IPS-20b (cell line): ENCODE measurements around the gene TBXAS1.

ENCODE experiments used
- H3K27ac ChIP-seq: one replicate; pipeline ENCODE4 v1.5.1; 2013; ENCODE audit warnings: low read length
- H3K27me3 ChIP-seq: 2 replicates; pipeline ENCODE4 v1.6.1; 2013; ENCODE audit warnings: mild to moderate bottlenecking, low read length, inconsistent platforms; ENCODE audit not compliant: insufficient read depth
- H3K36me3 ChIP-seq: 2 replicates; pipeline ENCODE4 v1.6.1; 2013; ENCODE audit warnings: low read depth, mild to moderate bottlenecking, inconsistent platforms, low read length, moderate library complexity; ENCODE audit not compliant: insufficient read depth
- H3K4me1 ChIP-seq: 2 replicates; pipeline ENCODE4 v1.6.1; 2013; ENCODE audit warnings: mild to moderate bottlenecking, control low read depth, inconsistent platforms, low read length, moderate library complexity; ENCODE audit not compliant: insufficient read depth
- H3K4me3 ChIP-seq: 2 replicates; pipeline ENCODE4 v1.5.1; 2013; ENCODE audit warnings: mild to moderate bottlenecking, low read length, inconsistent platforms
- H3K9ac ChIP-seq: 2 replicates; pipeline ENCODE4 v1.6.1; 2013; ENCODE audit warnings: low read depth, mild to moderate bottlenecking, inconsistent platforms, low read length, moderate library complexity
- H3K9me3 ChIP-seq: 2 replicates; pipeline ENCODE4 v1.6.1; 2013; ENCODE audit warnings: mild to moderate bottlenecking, low read depth, low read length, inconsistent platforms; ENCODE audit not compliant: insufficient read depth

TBXAS1 gene

DNA sequence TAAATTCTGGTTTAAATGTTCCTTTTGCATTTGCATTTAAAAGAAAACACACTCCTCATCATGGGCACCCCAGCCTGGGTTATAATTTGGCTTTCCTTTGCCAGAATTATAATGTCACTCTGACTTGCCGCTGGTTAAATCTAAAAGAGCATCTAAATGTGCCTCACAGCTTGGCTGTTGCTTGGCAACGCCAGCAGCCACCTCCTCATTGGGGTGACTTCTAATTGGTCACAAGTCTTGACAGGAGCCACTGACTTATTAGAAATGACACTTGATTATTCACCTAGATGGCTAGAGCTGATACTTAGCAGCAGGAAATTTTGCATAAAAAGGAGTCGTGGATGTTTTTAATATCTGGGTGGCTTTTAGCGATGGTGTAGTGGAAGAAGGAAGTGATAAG, 114.3 kb downstream of the TBXAS1 start:
- Histone ChIP-seq H3K9me3 (0 out of 2 replicates have a peak, but pooled peaks cover 4% of the 10 kb centered on the region), H3K9ac (no peak overlapping the region), H3K4me3 (no peak overlapping the region), H3K36me3 (no peaks in the 10 kb centered on the region), H3K27ac (no peak overlapping the region), H3K4me1 (no peaks in the 10 kb centered on the region), H3K27me3 (no peaks in the 10 kb centered on the region)

DNA sequence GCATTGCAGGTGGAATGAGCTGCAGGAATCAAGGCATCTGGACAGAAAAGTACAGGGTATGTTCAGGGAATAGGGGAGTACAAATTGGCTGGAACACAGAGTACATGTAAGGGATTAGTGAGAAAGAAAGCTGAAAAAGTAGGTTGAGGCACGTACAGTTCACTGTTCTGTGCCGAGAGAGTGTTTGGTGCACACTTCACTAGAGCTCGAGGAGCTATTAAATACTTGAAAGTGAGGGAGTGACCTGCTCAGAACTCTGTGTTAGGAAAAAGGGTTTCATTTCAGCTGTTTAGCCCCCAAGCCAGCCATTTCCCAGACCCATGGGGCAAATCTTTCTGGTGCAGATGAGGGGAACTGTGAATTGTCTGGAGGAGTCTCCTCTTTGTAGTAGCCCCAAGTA, 115.2 kb downstream of the TBXAS1 start:
- no peaks in the 10 kb centered on the region for H3K36me3 ChIP-seq
- no peak overlapping the region for H3K27ac ChIP-seq
- H3K9ac ChIP-seq = no peak overlapping the region
- H3K4me1 ChIP-seq = no peaks in the 10 kb centered on the region
- 0 out of 2 replicates have a peak, but pooled peaks cover 4% of the 10 kb centered on the region for H3K9me3 ChIP-seq
- no peaks in the 10 kb centered on the region for H3K27me3 ChIP-seq
- no peak overlapping the region for H3K4me3 ChIP-seq

DNA sequence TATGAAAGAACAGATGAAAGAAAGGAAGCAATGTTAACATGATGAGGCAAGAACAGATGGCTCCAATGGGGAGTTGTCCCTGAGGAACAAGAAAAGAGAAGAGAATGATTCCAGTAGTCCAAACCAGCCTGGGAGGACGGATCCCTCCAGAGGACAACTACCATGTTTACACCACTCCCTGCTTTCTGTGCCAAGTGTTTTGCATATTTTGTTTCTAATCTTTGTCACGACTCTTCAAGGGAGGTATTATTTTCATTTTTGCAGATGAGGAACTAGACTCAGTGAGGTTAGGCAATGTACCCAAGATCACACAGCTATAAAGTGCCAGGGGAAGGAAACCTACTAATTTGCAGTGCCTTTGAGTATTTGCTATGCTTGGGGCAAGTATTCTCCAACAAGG, 117.5 kb downstream of the TBXAS1 start:
- Histone ChIP-seq H3K4me3 (no peak overlapping the region), H3K9ac (no peak overlapping the region), H3K4me1 (no peaks in the 10 kb centered on the region), H3K9me3 (0 out of 2 replicates have a peak, but pooled peaks cover 4% of the 10 kb centered on the region), H3K27ac (no peak overlapping the region), H3K36me3 (no peaks in the 10 kb centered on the region), H3K27me3 (no peaks in the 10 kb centered on the region)

DNA sequence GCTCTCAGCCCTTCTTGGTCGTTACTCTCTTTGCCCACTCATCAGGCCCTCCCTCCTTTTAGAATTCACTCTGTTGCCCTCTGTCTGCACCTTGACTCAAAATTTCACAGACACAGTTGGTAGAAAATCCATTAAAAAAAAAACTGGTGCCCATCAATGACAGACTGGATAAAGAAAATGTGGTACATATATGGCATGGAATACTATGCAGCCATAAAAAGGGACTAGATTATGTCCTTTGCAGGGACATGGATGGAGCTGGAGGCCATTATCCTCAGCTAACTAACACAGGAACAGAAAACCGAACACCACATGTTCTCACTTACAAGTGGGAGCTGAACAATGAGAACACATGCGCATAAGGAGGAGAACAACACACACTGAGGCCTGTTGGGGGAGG, 118.0 kb downstream of the TBXAS1 start:
- Histone ChIP-seq H3K36me3 (no peaks in the 10 kb centered on the region), H3K9ac (no peak overlapping the region), H3K4me1 (no peaks in the 10 kb centered on the region), H3K27ac (no peak overlapping the region), H3K4me3 (no peak overlapping the region), H3K27me3 (no peaks in the 10 kb centered on the region), H3K9me3 (0 out of 2 replicates have a peak, but pooled peaks cover 4% of the 10 kb centered on the region)

DNA sequence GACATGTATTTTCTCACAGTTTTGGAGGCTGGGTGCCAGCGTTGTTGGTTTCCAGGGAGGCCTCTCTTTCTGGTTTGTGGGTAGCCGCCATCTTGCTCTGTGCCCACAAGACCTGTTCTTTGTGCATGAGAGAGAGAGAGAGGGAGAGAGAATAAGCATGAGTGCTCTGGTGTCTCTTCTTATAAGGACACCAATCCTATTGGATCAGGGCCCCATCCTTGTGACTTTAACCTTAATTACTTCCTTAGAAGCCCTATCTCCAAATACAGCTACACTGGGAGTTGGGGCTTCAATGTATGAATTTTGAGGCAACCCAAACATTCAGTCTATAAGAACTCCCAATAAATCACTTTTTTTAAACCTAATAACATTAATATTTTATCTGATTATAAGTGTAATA, 119.1 kb downstream of the TBXAS1 start:
- no peaks in the 10 kb centered on the region for H3K27me3 ChIP-seq

DNA sequence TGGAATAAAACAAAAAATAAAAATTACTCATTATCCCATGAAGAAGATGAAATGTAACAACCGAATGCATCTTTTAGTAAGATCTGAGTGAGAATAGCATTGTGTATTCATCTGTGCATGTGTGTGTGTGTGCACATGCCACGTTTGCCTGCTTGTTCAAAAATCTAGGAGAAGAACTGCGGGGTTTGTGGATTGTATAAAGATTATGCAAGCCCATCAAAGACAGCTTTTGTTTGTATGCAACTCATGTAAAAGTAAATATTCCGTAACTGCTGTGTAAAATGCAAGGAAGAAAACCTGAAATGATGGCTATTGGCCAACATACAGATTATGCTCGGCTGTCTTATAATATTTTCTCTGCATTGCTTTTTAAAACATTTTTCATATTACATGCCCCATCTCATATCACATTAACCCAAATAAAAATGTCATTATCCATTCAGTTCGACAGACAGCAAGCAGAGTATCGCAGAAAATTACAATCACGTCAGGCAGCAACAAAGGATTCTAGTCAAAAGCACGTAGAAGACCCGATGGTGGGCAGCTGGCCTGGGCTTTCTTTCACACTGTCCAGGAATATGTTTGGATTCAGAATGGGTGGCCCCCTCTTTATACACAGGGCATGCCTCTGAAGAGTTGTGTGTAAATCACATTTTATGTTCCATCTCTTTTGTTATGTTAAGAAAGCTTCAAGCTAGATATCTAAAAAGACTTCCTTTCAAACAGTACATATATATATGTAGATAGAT, 119.7 kb downstream of the TBXAS1 start:
- Histone ChIP-seq H3K9me3 (0 out of 2 replicates have a peak, but pooled peaks cover 4% of the 10 kb centered on the region), H3K4me3 (no peak overlapping the region), H3K36me3 (no peaks in the 10 kb centered on the region), H3K9ac (no peak overlapping the region), H3K27me3 (no peaks in the 10 kb centered on the region), H3K27ac (no peak overlapping the region), H3K4me1 (no peaks in the 10 kb centered on the region)

More for the DNA sequence above, 119.1 kb downstream of the TBXAS1 start:
- 0 out of 2 replicates have a peak, but pooled peaks cover 4% of the 10 kb centered on the region for H3K9me3 ChIP-seq
- no peak overlapping the region for H3K27ac ChIP-seq
- H3K9ac ChIP-seq = no peak overlapping the region
- H3K4me1 ChIP-seq = no peaks in the 10 kb centered on the region
- H3K4me3 ChIP-seq = no peak overlapping the region
- no peaks in the 10 kb centered on the region for H3K36me3 ChIP-seq

DNA sequence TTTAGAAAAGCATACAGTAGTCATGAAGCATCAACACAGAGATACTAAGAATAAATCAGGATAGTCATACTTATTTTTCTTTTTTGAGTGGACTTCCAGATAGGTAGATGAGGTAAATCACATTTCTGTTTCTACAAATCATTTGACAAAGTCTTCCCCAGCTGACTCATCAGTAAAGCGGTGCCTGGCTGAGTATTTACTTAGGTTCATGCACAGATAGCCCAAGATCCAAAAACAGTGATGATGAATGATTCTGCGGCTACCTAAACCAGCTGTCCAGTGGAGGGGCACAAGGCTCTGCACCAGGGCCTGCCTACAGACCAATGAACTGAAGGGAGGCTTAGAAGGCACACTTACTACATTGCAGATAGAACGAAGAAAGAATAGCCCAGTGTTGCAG, 120.6 kb downstream of the TBXAS1 start:
- Histone ChIP-seq H3K27me3 (no peaks in the 10 kb centered on the region), H3K9ac (no peak overlapping the region), H3K4me3 (no peak overlapping the region), H3K4me1 (no peaks in the 10 kb centered on the region), H3K9me3 (0 out of 2 replicates have a peak, but pooled peaks cover 4% of the 10 kb centered on the region), H3K36me3 (no peaks in the 10 kb centered on the region), H3K27ac (no peak overlapping the region)

DNA sequence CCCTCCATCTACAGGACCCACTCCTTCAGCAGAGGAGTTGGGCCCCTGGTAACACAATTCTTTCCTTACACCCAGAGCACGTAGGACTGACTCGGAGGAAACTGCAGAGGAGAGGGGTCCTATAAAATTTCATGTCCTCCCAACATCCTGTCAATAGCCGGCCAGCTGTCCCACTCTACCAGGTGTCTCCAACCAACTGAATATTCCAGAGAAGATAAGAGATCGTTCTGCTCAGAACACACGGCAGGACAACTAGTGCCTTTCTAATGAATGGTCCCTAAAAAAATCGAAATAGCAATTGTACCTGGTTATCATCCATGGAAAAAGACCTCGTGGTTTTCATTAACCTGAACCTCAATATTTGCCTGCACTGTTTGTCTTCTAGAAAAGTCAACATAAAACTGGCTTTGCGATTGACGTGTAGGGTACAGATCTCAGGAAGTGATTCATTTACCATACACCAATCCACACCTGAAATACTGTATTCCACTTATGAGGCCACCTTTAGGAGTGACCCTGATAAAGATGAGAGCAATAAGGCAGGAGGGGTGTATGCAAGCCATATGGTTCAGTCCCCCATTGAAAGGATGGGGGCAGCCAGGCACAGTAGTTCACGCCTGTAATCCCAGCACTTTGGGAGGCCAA, 121.9 kb downstream of the TBXAS1 start:
- no peak overlapping the region for H3K9ac ChIP-seq
- H3K9me3 ChIP-seq = 0 out of 2 replicates have a peak, but pooled peaks cover 4% of the 10 kb centered on the region
- H3K27ac ChIP-seq = no peak overlapping the region
- H3K36me3 ChIP-seq = no peaks in the 10 kb centered on the region
- no peaks in the 10 kb centered on the region for H3K27me3 ChIP-seq
- H3K4me3 ChIP-seq = no peak overlapping the region
- no peaks in the 10 kb centered on the region for H3K4me1 ChIP-seq

DNA sequence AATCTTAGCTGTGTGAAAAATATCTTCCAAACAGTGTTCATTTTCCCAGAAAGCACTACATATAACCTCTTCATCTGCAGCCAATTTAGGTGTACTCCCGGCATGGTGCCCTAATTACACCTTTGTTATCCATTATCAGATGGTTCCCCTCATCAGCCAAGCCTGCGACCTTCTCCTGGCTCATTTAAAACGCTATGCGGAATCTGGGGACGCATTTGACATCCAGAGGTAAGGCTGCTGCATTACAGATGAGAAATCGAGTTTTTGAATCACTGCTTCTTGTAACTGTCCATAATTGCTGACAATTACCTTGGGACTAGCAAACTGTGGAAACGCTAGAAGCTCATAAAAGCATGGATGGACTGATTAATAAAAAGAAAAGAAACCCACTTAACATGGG, 124.2 kb downstream of the TBXAS1 start:
- no peak overlapping the region for H3K9ac ChIP-seq
- no peak overlapping the region for H3K27ac ChIP-seq
- H3K9me3 ChIP-seq = no peaks in the 10 kb centered on the region
- H3K36me3 ChIP-seq = no peaks in the 10 kb centered on the region
- no peaks in the 10 kb centered on the region for H3K27me3 ChIP-seq
- no peak overlapping the region for H3K4me3 ChIP-seq
- H3K4me1 ChIP-seq = no peaks in the 10 kb centered on the region

DNA sequence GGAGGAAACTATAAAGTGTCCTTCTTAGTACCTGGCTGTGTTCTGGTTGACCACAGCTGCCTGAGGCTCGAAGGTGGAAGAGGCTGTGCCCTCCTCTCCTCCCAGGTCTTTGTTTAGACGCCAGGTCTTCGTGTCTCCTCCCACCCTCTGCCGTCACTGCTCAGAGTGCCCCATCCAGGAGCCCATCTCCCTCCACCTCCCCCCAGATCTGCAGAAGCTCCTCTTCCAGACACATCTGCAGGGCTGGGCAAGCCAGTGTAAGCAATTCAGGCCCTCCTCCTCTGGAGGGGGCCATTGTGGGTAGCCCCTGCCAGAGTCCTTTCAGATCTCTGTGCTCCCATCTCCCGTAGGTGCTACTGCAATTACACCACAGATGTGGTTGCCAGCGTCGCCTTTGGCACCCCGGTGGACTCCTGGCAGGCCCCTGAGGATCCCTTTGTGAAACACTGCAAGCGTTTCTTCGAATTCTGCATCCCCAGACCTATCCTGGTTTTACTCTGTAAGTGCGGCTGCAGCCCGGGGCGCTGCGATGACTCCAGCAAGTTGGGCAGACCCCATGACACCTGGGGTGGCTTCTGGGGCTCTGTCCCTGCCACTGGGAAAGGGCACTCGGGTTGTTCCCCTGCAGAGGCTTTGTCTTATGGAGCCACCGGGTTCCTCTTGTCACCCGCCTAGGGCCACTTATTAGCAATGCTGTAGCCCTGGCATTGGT, 126.2 kb downstream of the TBXAS1 start:
- H3K27ac ChIP-seq = no peak overlapping the region
- no peaks in the 10 kb centered on the region for H3K36me3 ChIP-seq
- no peaks in the 10 kb centered on the region for H3K4me1 ChIP-seq
- H3K4me3 ChIP-seq = no peak overlapping the region
- no peaks in the 10 kb centered on the region for H3K27me3 ChIP-seq
- H3K9ac ChIP-seq = no peak overlapping the region
- no peaks in the 10 kb centered on the region for H3K9me3 ChIP-seq

DNA sequence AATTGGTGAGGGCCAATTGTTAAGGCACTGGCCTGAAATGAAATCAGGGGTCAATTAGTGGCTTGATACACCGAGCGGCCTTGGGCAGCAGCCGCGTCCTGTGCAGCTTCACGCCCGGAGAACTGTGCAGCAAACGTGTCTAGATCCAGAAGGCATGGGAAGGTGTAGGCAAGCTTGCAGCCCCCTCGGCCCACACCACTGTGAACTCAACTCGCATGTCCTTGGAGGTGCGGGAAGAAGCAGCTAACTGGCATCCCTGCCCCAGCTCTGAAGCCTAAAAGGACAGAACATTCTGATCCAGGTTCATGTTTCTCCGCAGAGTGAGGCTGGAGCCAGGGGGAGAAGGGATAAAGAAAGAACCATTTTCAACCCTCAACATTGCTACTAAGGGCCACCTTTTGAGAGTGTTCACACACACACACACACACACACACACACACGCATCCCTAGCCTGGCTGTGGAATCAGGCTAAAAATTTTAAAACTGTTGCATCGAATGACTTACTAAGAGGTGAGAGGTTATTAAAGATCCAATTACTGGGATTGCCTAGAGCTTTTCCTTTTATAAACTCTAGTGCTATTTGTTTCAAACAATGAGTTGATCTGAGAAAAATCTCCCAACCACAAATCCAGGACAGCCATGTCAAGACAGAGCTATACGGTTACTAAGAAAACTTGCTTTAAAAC, 129.7 kb downstream of the TBXAS1 start:
- H3K9me3 ChIP-seq = no peaks in the 10 kb centered on the region
- no peak overlapping the region for H3K9ac ChIP-seq
- H3K4me3 ChIP-seq = no peak overlapping the region
- H3K27me3 ChIP-seq = no peaks in the 10 kb centered on the region
- H3K27ac ChIP-seq = no peak overlapping the region
- no peaks in the 10 kb centered on the region for H3K36me3 ChIP-seq
- no peaks in the 10 kb centered on the region for H3K4me1 ChIP-seq
